Neural progenitor cell (in vitro differentiated cells): ENCODE data around the gene PPARG. TPM values are rescaled to one million over a fixed set of nuclear protein-coding genes. Genes with fewer than 3 reads are reported as not detected.

Source experiments
- DNase-seq: peaks from one replicate; pipeline ENCODE4 v3.0.0-alpha.2; 2016; ENCODE audit warnings: low spot score
- H2AFZ ChIP-seq: fragments of 200-600 bp; sonication (generic); replicated peaks from 2 replicates; pipeline ENCODE4 v1.6.1; 2016; ENCODE audit warnings: antibody characterized with exemption
- H3F3A ChIP-seq: fragments of 200-600 bp; sonication (generic); 2 replicates; pipeline ENCODE4 v1.6.1; 2016; ENCODE audit warnings: antibody characterized with exemption, low read depth
- H3K27ac ChIP-seq: fragments of 200-600 bp; sonication (generic); 2 replicates; pipeline ENCODE4 v1.5.1; 2016; ENCODE audit warnings: mild to moderate bottlenecking
- H3K27me3 ChIP-seq: fragments of 200-600 bp; sonication (generic); 2 replicates; pipeline ENCODE4 v1.6.1; 2016; ENCODE audit warnings: mild to moderate bottlenecking, moderate library complexity
- H3K36me3 ChIP-seq: fragments of 200-600 bp; sonication (generic); 2 replicates; pipeline ENCODE4 v1.5.1; 2016
- H3K4me1 ChIP-seq: fragments of 200-600 bp; sonication (generic); 2 replicates; pipeline ENCODE4 v1.6.1; 2016; ENCODE audit warnings: mixed run types
- H3K4me2 ChIP-seq: fragments of 200-600 bp; sonication (generic); 2 replicates; pipeline ENCODE4 v1.6.1; 2016
- H3K4me3 ChIP-seq: fragments of 200-600 bp; sonication (generic); 2 replicates; pipeline ENCODE4 v1.5.1; 2016
- H3K79me2 ChIP-seq: fragments of 200-600 bp; sonication (generic); 2 replicates; pipeline ENCODE4 v1.6.1; 2016; ENCODE audit warnings: low read depth
- H3K9ac ChIP-seq: fragments of 200-600 bp; sonication (generic); 2 replicates; pipeline ENCODE4 v1.6.1; 2016
- H3K9me3 ChIP-seq: fragments of 200-600 bp; sonication (generic); 2 replicates; pipeline ENCODE4 v1.5.1; 2016; ENCODE audit warnings: low read depth
- H4K20me1 ChIP-seq: fragments of 200-600 bp; sonication (generic); 2 replicates; pipeline ENCODE4 v1.6.1; 2016; ENCODE audit warnings: low read depth
- H3K27ac Mint-ChIP-seq: 3 replicates; pipeline ENCODE4 v1.8.0; 2021; ENCODE audit warnings: mixed read lengths
- H3K27me3 Mint-ChIP-seq: 2 replicates; pipeline ENCODE4 v1.8.0; 2022; ENCODE audit warnings: low read depth, mild to moderate bottlenecking, inconsistent platforms, moderate library complexity, mixed read lengths; ENCODE audit not compliant: insufficient read depth
- H3K36me3 Mint-ChIP-seq: 3 replicates; pipeline ENCODE4 v1.8.0; 2021; ENCODE audit warnings: mixed read lengths
- H3K4me1 Mint-ChIP-seq: 3 replicates; pipeline ENCODE4 v1.8.0; 2021; ENCODE audit warnings: mixed read lengths
- H3K4me3 Mint-ChIP-seq: 3 replicates; pipeline ENCODE4 v1.8.0; 2021; ENCODE audit warnings: mild to moderate bottlenecking, moderate library complexity, mixed read lengths
- H3K9me3 Mint-ChIP-seq: 3 replicates; pipeline ENCODE4 v1.8.0; 2020; ENCODE audit warnings: mixed read lengths
- EZH2 ChIP-seq: fragments of 200-600 bp; sonication (generic); IDR thresholded peaks from 2 replicates; pipeline ENCODE4 v1.6.1; 2017; ENCODE audit warnings: antibody characterized with exemption, mild to moderate bottlenecking, moderate library complexity
- EZH2phosphoT487 ChIP-seq: fragments of 200-600 bp; sonication (generic); IDR thresholded peaks from 2 replicates; pipeline ENCODE4 v1.6.1; 2017; ENCODE audit warnings: antibody characterized with exemption
- total RNA-seq: library from RNA; depleted of rRNA; stranded (reverse); fragments of >200 nt; gene quantifications from 2 replicates; pipeline ENCODE4 v1.2.3, GENCODE V29; 2015; ENCODE audit warnings: low replicate concordance
- TF ChIP-seq, protein P1 (sequence below): fragments of 200-600 bp; sonication (generic); IDR thresholded peaks from 2 replicates; pipeline ENCODE4 v1.5.1; 2017; ENCODE audit warnings: antibody characterized with exemption, mild to moderate bottlenecking

Gene PPARG
- total RNA-seq, 1 donor from 2014 or later: not detected

- H3K27ac Mint-ChIP-seq: no peak overlapping the region
- no peaks in the 10 kb centered on the region for H3K4me1 ChIP-seq
- no peaks in the 10 kb centered on the region for H3F3A ChIP-seq
- H4K20me1 ChIP-seq: no peaks in the 10 kb centered on the region
- peaks cover 3% of the 10 kb centered on the region for H3K27me3 Mint-ChIP-seq
- no peaks in the 10 kb centered on the region for H3K9me3 ChIP-seq
- H3K27me3 ChIP-seq: peaks cover 5% of the 10 kb centered on the region
- H3K4me2 ChIP-seq: no peak overlapping the region
- H3K4me3 ChIP-seq: no peak overlapping the region
- DNase-seq: no peak
- H3K9me3 Mint-ChIP-seq: peaks cover 17% of the 10 kb centered on the region
- TF ChIP-seq, protein P1, sequence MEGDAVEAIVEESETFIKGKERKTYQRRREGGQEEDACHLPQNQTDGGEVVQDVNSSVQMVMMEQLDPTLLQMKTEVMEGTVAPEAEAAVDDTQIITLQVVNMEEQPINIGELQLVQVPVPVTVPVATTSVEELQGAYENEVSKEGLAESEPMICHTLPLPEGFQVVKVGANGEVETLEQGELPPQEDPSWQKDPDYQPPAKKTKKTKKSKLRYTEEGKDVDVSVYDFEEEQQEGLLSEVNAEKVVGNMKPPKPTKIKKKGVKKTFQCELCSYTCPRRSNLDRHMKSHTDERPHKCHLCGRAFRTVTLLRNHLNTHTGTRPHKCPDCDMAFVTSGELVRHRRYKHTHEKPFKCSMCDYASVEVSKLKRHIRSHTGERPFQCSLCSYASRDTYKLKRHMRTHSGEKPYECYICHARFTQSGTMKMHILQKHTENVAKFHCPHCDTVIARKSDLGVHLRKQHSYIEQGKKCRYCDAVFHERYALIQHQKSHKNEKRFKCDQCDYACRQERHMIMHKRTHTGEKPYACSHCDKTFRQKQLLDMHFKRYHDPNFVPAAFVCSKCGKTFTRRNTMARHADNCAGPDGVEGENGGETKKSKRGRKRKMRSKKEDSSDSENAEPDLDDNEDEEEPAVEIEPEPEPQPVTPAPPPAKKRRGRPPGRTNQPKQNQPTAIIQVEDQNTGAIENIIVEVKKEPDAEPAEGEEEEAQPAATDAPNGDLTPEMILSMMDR: no peak
- TF ChIP-seq EZH2phosphoT487: no peak
- TF ChIP-seq EZH2: no peak
- no peaks in the 10 kb centered on the region for H3K79me2 ChIP-seq
- no peaks in the 10 kb centered on the region for H3K36me3 ChIP-seq
- no peaks in the 10 kb centered on the region for H3K36me3 Mint-ChIP-seq
- no peak overlapping the region for H3K4me3 Mint-ChIP-seq
- H3K4me1 Mint-ChIP-seq: no peaks in the 10 kb centered on the region
- peak overlapping the region; percentile 63 for H2AFZ ChIP-seq
- H3K27ac ChIP-seq: no peak overlapping the region
- no peak overlapping the region for H3K9ac ChIP-seq
Measured at GRCh38 chr3:12246497-12247163, 42.2 kb upstream of the PPARG start.

DNA sequence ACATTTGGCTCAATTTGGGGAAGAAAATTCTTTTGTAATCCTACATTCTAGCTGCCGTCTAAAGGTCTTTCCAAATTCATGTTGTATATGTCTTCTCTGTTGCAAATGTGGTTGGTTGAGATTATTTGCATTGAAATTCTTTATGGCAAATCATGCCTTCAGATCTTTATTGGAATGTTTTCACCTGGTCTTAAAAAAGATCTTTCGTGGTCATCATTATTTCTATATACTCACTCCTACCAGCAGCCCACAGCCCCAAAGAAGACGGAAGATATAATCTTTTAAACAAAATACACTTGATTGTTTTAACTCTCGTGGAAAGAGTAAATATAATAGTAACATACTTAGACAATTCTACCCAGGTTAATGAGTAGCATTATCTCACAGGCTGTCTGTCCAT is 41.5 kb upstream of the PPARG start:
- H3K27me3 ChIP-seq: peaks cover 5% of the 10 kb centered on the region

DNA sequence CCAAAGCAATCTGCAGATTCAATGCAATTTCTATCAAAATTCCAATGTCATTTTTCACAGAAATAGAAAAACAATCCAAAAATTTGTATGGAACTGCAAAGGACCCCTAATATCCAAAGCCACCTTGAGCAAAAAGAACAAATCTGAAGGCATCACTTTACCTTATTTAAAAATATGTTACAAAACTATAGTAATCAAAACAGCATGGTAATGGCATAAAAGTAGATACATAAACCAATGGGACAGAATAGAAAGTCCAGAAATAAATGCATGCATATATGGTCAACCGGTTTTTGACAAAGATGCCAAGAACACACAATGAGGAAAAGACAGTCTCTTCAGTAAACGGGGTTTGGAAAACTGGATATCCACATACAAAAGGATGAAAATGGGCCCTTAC is 39.4 kb upstream of the PPARG start:
- no peaks in the 10 kb centered on the region for H3K9me3 ChIP-seq
- H3K4me3 Mint-ChIP-seq: no peak overlapping the region
- H3K27ac Mint-ChIP-seq: no peak overlapping the region
- no peak overlapping the region for H3K4me3 ChIP-seq
- no peak for DNase-seq
- TF ChIP-seq EZH2 (no peak), EZH2phosphoT487 (no peak)
- TF ChIP-seq, protein P1: no peak
- peaks cover 6% of the 10 kb centered on the region for H3K4me1 Mint-ChIP-seq
- H3K36me3 Mint-ChIP-seq: no peaks in the 10 kb centered on the region
- H3K79me2 ChIP-seq: no peaks in the 10 kb centered on the region
- no peaks in the 10 kb centered on the region for H4K20me1 ChIP-seq
- no peaks in the 10 kb centered on the region for H3K4me1 ChIP-seq
- H3F3A ChIP-seq: no peaks in the 10 kb centered on the region
- no peak overlapping the region for H3K27ac ChIP-seq
- peaks cover 17% of the 10 kb centered on the region for H3K9me3 Mint-ChIP-seq
- peaks cover 3% of the 10 kb centered on the region for H3K27me3 Mint-ChIP-seq
- H3K4me2 ChIP-seq: no peak overlapping the region
- no peak overlapping the region for H3K9ac ChIP-seq
- peaks cover 5% of the 10 kb centered on the region for H3K27me3 ChIP-seq
- H3K36me3 ChIP-seq: no peaks in the 10 kb centered on the region
- H2AFZ ChIP-seq: no peak overlapping the region

More for the DNA sequence above, 41.5 kb upstream of the PPARG start:
- peaks cover 17% of the 10 kb centered on the region for H3K9me3 Mint-ChIP-seq
- H3K9me3 ChIP-seq: no peaks in the 10 kb centered on the region
- no peaks in the 10 kb centered on the region for H3K36me3 Mint-ChIP-seq
- no peak overlapping the region for H3K27ac ChIP-seq
- no peak overlapping the region for H2AFZ ChIP-seq
- no peaks in the 10 kb centered on the region for H3K79me2 ChIP-seq
- H3K27me3 Mint-ChIP-seq: peaks cover 3% of the 10 kb centered on the region
- H3K4me1 Mint-ChIP-seq: no peaks in the 10 kb centered on the region
- no peaks in the 10 kb centered on the region for H4K20me1 ChIP-seq
- no peak overlapping the region for H3K9ac ChIP-seq
- no peaks in the 10 kb centered on the region for H3K4me1 ChIP-seq
- no peak overlapping the region for H3K27ac Mint-ChIP-seq
- no peaks in the 10 kb centered on the region for H3K36me3 ChIP-seq
- TF ChIP-seq, protein P1: no peak
- TF ChIP-seq EZH2phosphoT487 (no peak), EZH2 (no peak)
- no peak overlapping the region for H3K4me2 ChIP-seq
- H3K4me3 Mint-ChIP-seq: no peak overlapping the region
- no peaks in the 10 kb centered on the region for H3F3A ChIP-seq
- H3K4me3 ChIP-seq: no peak overlapping the region
- no peak for DNase-seq
